Heart left ventricle (tissue), 16 donors: ENCODE data around the gene CADPS2. TPM values are rescaled to one million over a fixed set of nuclear protein-coding genes. Genes with fewer than 3 reads are reported as not detected.

Experiments used
- ATAC-seq, 4 donors: fragments of 200-7000 bp; cut with Tn5 transposase; one replicate each; pipeline ENCODE4 v1.9.1; 2020 to 2022; ENCODE audit warnings: moderate library complexity in 4 of 4, mild to moderate bottlenecking in 3 of 4, moderate number of reproducible peaks in 1 of 4
- DNase-seq, 5 donors: peaks; one replicate each; pipeline ENCODE4 v3.0.0-alpha.2; 2020
- H3K27ac ChIP-seq, 12 donors: fragments of 200-600 bp; sonication (generic) in 4 of 12; one replicate each; pipeline versions ENCODE4 v1.5.0 to v1.8.0; 2016 to 2022; ENCODE audit warnings: mild to moderate bottlenecking in 2 of 12
- H3K27me3 ChIP-seq, 9 donors: fragments of 200-600 bp; sonication (generic) in 2 of 9; one replicate each; pipeline versions ENCODE4 v1.5.1 to v1.8.0; 2016 to 2022; ENCODE audit warnings: mild to moderate bottlenecking in 3 of 9
- H3K36me3 ChIP-seq, 9 donors: fragments of 200-600 bp; sonication (generic) in 2 of 9; one replicate each; pipeline versions ENCODE4 v1.5.0 to v1.8.0; 2018 to 2022; ENCODE audit warnings: mild to moderate bottlenecking in 2 of 9
- H3K4me1 ChIP-seq, 12 donors: fragments of 200-600 bp; sonication (generic) in 4 of 12; one replicate each; pipeline versions ENCODE4 v1.5.0 to v1.8.0; 2016 to 2022; ENCODE audit warnings: mild to moderate bottlenecking in 3 of 12
- H3K4me3 ChIP-seq, 12 donors: fragments of 200-600 bp; sonication (generic) in 4 of 12; one replicate each; pipeline versions ENCODE4 v1.5.0 to v1.8.0; 2017 to 2022; ENCODE audit warnings: mild to moderate bottlenecking in 9 of 12, moderate library complexity in 4 of 12
- H3K9me3 ChIP-seq, 12 donors: fragments of 200-600 bp; sonication (generic) in 4 of 12; one replicate each; pipeline versions ENCODE4 v1.5.0 to v1.8.0; 2016 to 2022; ENCODE audit warnings: mild to moderate bottlenecking in 1 of 12
- POLR2A ChIP-seq, 2 donors: fragments of 450-650 bp; IDR thresholded peaks; one replicate each; pipeline ENCODE4 v1.6.1; 2017; ENCODE audit warnings: antibody characterized with exemption in 2 of 2, mild to moderate bottlenecking in 2 of 2, moderate library complexity in 2 of 2
- WGBS, 4 donors: extraction: QIAGEN DNeasy Blood & Tissue Kit in 2 of 4; methylation state at CpG; one replicate each; pipeline versions ENCODE4 v1.1.5 to v1.1.7; 2013 to 2018; 5-methylcytosine and 5-hydroxymethylcytosine counted together
- intact Hi-C, 10 donors: fragments of 100-400 bp; cut with DNase I; formaldehyde crosslinking; loops; one replicate each; pipeline versions ENCODE4 v1.11.1 to v1.14.2; 2022
- polyA plus RNA-seq, 2 donors: library from polyadenylated mRNA; stranded (reverse); fragments of 200-250 nt; gene quantifications; one replicate each; pipeline ENCODE4 v1.2.3, GENCODE V29; 2013
- total RNA-seq, 9 donors: library from RNA; depleted of rRNA in 2 of 9; stranded (reverse); fragments of >200 nt in 2 of 9; fragmentation: NEBNext Ultra II Directional in 3 of 9; extraction: Animal tissue kit (Norgen Biotek cat#: 25700) in 3 of 9; gene quantifications; one replicate each; pipeline versions ENCODE4 v1.1.0 to v1.2.4, GENCODE V29; 2016 to 2023
- TF ChIP-seq, protein P1 (sequence below), 12 donors: fragments of 200-600 bp; sonication (generic) in 4 of 12; IDR thresholded peaks; one replicate each; pipeline versions ENCODE4 v1.5.0 to v1.8.0; 2018 to 2022; ENCODE audit warnings: antibody characterized with exemption in 12 of 12, mild to moderate bottlenecking in 5 of 12
- donor health status: ischemic (EF 13 %, LVEDD 7.1; RV severe dilation, severe dysfunction).
- donor health status: healthy with polysubstance abuse.
- donor health status: DM: no; HTN: yes; CAD: no.
- donor health status: DM: no; HTN: no; CAD: no.
- donor health status: ischemic (EF 25% LVEDD 6.9; RV normal size, moderate dysfunction).
- donor health status: ischemic (EF 25% LVEDD 5.7; RV mildly dilated, moderate dysfunction).
- donor health status: healthy.
- donor health status: DM: yes; HTN: yes; CAD: no.
- donor health status: ischemic (EF 35%, LVEDD 5.7; RV mildly dilated, moderate dysfunction).
- donor health status: nonischemic (EF 11% LVEDD 7.7; RV severe dilation, severe dysfunction).
- donor health status: DM: yes; HTN: yes; CAD: no.
- donor health status: PGD.
- donor health status: ischemic (EF 29% LVEDD 5.4; RV normal size, mild dysfunction).
- donor health status: nonischemic (EF 23%, LVEDD 6.1; RV moderate dilation, normal function).

The CADPS2 gene
- total and polyA plus RNA-seq, 11 donors: 6.5 to 29.0 (median 10.3) TPM

DNA sequence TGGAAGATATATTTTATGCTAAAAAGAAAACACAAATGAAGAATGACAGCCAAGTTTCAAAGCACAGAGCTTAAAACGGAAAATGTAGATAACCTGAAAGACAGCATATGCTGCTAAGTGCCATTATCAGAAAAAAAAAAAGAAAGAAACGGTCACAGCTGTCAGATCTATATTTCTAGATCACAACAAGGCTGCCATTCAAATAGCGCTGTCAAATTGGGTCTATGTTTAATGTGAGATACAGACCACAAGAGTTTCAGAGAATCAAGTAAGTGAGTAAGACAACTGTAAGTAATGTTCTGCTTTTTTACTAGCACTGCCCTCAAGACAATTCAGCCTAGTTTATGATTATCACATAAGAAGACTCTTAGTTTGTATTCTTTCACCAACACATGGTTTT is 117.4 kb downstream of the CADPS2 start:
- TF ChIP-seq, protein P1, sequence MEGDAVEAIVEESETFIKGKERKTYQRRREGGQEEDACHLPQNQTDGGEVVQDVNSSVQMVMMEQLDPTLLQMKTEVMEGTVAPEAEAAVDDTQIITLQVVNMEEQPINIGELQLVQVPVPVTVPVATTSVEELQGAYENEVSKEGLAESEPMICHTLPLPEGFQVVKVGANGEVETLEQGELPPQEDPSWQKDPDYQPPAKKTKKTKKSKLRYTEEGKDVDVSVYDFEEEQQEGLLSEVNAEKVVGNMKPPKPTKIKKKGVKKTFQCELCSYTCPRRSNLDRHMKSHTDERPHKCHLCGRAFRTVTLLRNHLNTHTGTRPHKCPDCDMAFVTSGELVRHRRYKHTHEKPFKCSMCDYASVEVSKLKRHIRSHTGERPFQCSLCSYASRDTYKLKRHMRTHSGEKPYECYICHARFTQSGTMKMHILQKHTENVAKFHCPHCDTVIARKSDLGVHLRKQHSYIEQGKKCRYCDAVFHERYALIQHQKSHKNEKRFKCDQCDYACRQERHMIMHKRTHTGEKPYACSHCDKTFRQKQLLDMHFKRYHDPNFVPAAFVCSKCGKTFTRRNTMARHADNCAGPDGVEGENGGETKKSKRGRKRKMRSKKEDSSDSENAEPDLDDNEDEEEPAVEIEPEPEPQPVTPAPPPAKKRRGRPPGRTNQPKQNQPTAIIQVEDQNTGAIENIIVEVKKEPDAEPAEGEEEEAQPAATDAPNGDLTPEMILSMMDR (IDR thresholded peaks at IDR 0.05): no peak
- TF ChIP-seq POLR2A (IDR thresholded peaks at IDR 0.05): no peak
- no peak overlapping the region for H3K27ac ChIP-seq
- intact Hi-C loops: no loop called here
- peaks cover 0 to 4% (median 0%) of the 10 kb centered on the region in 12 donors for H3K4me1 ChIP-seq
- 40 to 50% (median 44%) methylated on average over 3 of the region's 3 CpGs for WGBS, 4 donors
- ATAC-seq: no peak
- no peaks in the 10 kb centered on the region for H3K27me3 ChIP-seq
- H3K9me3 ChIP-seq: no peaks in the 10 kb centered on the region
- DNase-seq: no peak
- no peaks in the 10 kb centered on the region for H3K36me3 ChIP-seq
- H3K4me3 ChIP-seq: no peak overlapping the region

DNA sequence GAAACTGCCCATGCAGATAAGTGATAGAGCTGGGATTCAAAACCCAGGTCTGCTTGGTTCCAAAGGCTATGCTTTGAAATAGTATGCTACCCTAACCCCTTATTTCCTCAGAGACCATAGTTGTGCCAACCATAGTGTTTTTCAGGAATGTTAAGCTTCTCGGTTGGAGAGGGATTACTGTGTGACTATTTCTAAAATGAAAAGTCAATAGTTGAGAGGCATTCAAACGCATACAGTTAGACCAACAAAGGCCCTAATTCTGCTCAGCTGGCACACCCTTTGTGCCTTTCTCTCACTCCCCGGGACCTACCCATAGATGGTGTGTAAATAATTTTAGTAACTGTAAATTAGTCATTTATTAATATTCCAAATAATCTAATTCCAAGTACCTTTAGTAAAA is 118.9 kb downstream of the CADPS2 start:
- no peaks in the 10 kb centered on the region for H3K9me3 ChIP-seq
- ATAC-seq: no peak
- DNase-seq: no peak
- no peak for TF ChIP-seq POLR2A (IDR thresholded peaks at IDR 0.05)
- TF ChIP-seq, protein P1 (IDR thresholded peaks at IDR 0.05): no peak
- H3K4me1 ChIP-seq: peaks cover 0 to 4% (median 0%) of the 10 kb centered on the region in 12 donors
- no peaks in the 10 kb centered on the region for H3K27me3 ChIP-seq
- H3K27ac ChIP-seq: no peak overlapping the region
- no peak overlapping the region for H3K4me3 ChIP-seq
- intact Hi-C loops: no loop called here
- 83 to 90% (median 87%) methylated on average over 3 of the region's 3 CpGs for WGBS, 4 donors
- H3K36me3 ChIP-seq: no peaks in the 10 kb centered on the region

DNA sequence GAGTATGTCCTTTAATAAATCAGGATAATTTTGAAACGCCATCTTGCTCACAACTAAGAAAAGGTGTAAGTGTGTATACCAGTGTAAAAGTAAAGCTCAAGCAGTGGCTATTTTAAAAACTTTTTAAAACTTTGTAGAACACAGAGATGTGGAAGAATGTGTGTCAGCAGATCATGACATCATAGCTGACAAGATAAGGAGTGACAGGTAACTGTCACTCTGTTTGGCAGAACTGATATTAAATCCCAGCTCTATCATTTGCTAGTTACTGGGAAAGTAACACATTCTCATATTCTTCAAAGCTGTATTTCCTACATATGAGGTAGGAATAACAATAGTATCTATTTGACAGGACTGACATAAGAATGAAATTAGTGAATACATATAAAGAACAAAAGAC is 119.7 kb downstream of the CADPS2 start:
- Histone ChIP-seq H3K4me1 (peaks cover 0 to 4% (median 0%) of the 10 kb centered on the region in 12 donors), H3K36me3 (no peaks in the 10 kb centered on the region), H3K27ac (no peak overlapping the region), H3K27me3 (no peaks in the 10 kb centered on the region), H3K4me3 (no peak overlapping the region), H3K9me3 (no peaks in the 10 kb centered on the region)
- no peak for DNase-seq
- TF ChIP-seq POLR2A (IDR thresholded peaks at IDR 0.05): no peak
- TF ChIP-seq, protein P1 (IDR thresholded peaks at IDR 0.05): no peak
- intact Hi-C loops: no loop called here
- WGBS, 4 donors: 93 to 97% (median 95%) methylated on average over 1 of the region's 1 CpG
- no peak for ATAC-seq

DNA sequence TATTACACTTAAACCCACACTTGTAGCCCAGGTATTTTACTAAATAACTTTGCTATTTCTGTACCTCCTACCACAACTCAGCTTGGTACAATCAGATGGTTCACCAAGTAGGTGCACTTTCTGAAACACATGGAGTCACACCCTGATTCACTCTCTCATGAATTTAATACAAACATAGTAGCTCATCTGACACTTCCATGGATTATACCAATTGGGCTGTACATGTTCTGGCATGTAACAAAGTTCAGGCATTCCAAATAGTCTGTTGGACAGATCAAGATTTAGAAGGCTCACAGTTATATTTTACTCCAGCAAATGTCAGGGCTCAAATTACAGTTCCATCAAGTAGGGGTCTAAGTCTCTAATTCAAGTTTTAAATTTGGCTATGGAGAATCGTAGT is 121.4 kb downstream of the CADPS2 start:
- WGBS, 4 donors: 56 to 72% (median 67%) methylated on average over 1 of the region's 1 CpG
- Histone ChIP-seq H3K27me3 (no peaks in the 10 kb centered on the region), H3K27ac (no peak overlapping the region), H3K9me3 (no peaks in the 10 kb centered on the region), H3K4me3 (no peak overlapping the region), H3K4me1 (peaks cover 0 to 4% (median 0%) of the 10 kb centered on the region in 12 donors), H3K36me3 (no peaks in the 10 kb centered on the region)
- DNase-seq: no peak
- no peak for ATAC-seq
- no peak for TF ChIP-seq POLR2A (IDR thresholded peaks at IDR 0.05)
- TF ChIP-seq, protein P1 (IDR thresholded peaks at IDR 0.05): no peak
- intact Hi-C loops: no loop called here
